Thyroid gland (tissue), 4 donors: ENCODE measurements around the gene EDIL3.

Experiments
- CTCF ChIP-seq, 6 experiments: fragments of 200-600 bp in 3 of 6; fragments of 450-650 bp in 3 of 6; sonication (generic) in 3 of 6; IDR thresholded peaks; one replicate each; pipeline ENCODE4 v1.5.1; 2016 to 2019; ENCODE audit warnings: antibody characterized with exemption in 6 of 6, mild to moderate bottlenecking in 2 of 6, inconsistent platforms in 1 of 6, moderate library complexity in 1 of 6
- POLR2A ChIP-seq, 2 donors: fragments of 450-650 bp; IDR thresholded peaks; one replicate each; pipeline ENCODE4 v1.6.1; 2017; ENCODE audit warnings: antibody characterized with exemption in 2 of 2, mild to moderate bottlenecking in 2 of 2, moderate library complexity in 1 of 2

- no peak for TF ChIP-seq POLR2A (IDR thresholded peaks at IDR 0.05)
- no peak for TF ChIP-seq CTCF (IDR thresholded peaks at IDR 0.05)
These were observed 127.6 kb downstream of the EDIL3 start for GRCh38 chr5:84257061-84257460.
